Measurements from ENCODE around the gene MEGF6. TPM values are rescaled to one million over a fixed set of nuclear protein-coding genes. Genes with fewer than 3 reads are reported as not detected.

MEGF6 gene
- total RNA-seq, 1 donor from 2014 or later = 9.3 TPM

DNA sequence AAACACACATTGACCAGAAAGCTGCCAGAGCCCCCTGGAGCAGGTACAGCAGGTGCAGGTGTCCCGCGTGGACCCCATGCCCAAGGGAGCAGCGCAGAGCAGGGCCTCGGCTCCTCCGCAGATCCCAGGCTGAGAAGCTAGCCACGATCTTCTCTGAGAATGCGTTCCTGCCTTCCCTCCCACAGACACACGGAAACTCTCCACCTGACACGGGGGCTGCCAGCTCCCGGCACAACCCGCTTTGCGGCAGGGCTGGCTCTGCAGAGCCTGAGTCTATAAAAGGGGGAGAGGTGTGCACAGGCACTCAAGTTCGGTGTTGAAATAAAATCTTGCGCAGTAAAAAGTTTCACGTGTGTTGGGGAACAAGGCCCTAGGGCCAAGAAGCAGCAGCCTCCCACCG is 9.6 kb downstream of the MEGF6 start:
- DNase-seq (ENCODE audit: low spot score) = no peak
- intact Hi-C loops (cut with DNase I) = no loop called here

DNA sequence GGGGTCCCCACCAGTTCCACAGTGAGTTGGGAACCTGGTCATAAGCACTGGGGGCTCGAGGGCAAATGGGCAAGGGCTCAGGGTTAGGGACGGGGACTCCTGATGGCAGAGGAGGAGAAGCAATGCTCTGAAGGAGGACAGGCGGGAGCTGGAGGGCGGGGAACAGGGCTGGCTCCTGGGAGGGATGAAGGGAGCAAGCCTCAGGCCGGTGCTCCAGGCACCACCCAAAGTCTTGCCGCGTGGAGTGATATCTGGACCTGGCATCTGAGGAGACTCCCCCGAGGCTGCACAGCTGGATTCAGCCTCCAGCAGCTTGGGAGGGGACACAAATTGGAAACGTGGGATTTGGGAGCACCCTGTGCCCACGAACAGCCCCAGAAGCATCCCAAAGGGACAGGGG is 11.0 kb downstream of the MEGF6 start:
- intact Hi-C loops (cut with DNase I) = no loop called here
- DNase-seq (ENCODE audit: low spot score) = no peak

DNA sequence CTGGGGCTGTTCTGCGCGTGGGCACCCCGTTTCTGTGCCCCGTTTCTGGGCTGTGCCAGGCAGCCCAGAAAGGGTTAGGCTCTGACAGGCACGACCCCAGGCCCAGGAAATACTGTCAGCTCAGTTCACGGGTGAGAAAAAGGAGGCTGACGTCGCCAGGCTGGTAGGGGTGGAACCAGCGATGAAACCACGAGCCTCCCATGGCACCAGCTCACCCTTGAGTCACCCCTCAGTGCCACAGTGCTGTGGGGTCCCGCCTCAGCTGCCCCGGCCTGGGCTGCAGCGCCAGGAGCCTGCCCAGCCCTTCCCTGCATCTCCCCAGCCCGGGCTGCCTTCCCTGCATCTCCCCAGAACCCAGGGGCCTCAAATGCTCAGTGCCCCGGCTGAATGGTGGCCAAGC is 11.5 kb downstream of the MEGF6 start:
- DNase-seq (ENCODE audit: low spot score) = no peak
- intact Hi-C loops (cut with DNase I) = no loop called here

- no peak for DNase-seq (ENCODE audit: low spot score)
- intact Hi-C loops (cut with DNase I) = no loop called here
Measured at GRCh38 chr1:3599286-3599811, 12.0 kb downstream of the MEGF6 start.

GRCh38 chr1:3598522-3599285 is 12.6 kb downstream of the MEGF6 start:
- no peak for DNase-seq (ENCODE audit: low spot score)

DNA sequence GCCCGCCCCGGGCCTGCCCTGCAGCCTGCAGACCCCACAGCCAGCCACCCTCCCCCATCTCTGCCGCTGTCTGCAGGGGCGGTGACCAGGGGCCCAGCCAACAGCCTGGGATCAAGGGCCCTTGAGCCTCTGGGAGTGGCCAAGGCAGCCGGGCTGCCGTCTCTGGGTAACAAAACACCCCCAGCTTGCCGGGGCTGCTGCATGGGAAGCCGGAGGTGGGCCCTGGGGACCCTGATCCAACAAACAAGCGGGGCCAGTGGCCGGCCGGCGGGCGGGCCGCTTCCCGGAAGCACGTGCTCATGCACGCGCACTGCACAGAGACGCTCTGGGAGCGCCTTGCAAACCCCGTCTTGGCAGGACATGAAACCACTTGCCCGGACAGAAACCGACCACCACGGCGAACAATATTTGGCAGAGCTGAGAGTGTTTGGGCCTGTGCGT is 13.2 kb downstream of the MEGF6 start:
- no peak for DNase-seq (ENCODE audit: low spot score)
- intact Hi-C loops (cut with DNase I) = no loop called here

More at GRCh38 chr1:3598522-3599285, 12.6 kb downstream of the MEGF6 start:
- intact Hi-C loops (cut with DNase I) = no loop called here

GRCh38 chr1:3597599-3597964 is 13.7 kb downstream of the MEGF6 start:
- intact Hi-C loops (cut with DNase I) = no loop called here
- no peak for DNase-seq (ENCODE audit: low spot score)

GRCh38 chr1:3596663-3597598 is 14.4 kb downstream of the MEGF6 start:
- DNase-seq (ENCODE audit: low spot score) = no peak
- intact Hi-C loops (cut with DNase I) = no loop called here

- intact Hi-C loops (cut with DNase I) = no loop called here
Measured at GRCh38 chr1:3595949-3596348, 15.4 kb downstream of the MEGF6 start.

DNA sequence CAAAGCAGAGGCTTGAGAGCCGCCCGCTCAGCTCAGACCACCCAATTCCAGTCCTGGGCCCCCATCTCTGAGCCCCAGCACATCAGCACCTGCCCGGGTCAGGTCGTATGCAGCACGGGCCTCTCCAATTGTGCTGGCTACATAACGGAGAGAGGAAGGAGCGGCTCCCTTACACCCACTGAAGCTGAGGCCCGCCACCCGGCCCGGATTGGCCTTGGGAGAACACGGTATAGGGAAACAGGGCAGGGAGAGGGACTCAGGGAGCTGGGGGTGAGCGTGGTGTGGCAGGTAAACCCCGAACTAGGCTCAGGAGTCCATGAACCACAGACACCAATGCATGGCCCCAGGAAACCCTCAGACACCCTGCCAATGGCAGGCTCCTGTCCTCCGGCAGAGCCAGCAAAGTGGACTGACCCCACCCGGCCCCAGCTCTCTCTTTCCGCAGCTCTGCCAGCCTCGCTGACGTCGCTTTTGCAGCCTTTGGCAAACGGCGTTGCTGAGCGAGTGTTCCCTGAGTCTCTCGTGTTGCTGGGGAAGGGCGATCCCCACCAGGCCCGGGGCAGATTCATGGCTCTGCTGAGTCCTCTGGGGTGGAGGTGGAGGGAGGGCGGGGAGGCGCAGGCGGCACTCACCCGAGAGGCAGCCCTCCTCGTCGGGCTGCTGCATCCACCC is 16.5 kb downstream of the MEGF6 start:
- no peak for DNase-seq (ENCODE audit: low spot score)
- intact Hi-C loops (cut with DNase I) = no loop called here

More at GRCh38 chr1:3595949-3596348, 15.4 kb downstream of the MEGF6 start:
- no peak for DNase-seq (ENCODE audit: low spot score)

GRCh38 chr1:3593745-3594144 is 17.6 kb downstream of the MEGF6 start:
- no peak for DNase-seq (ENCODE audit: low spot score)
- intact Hi-C loops (cut with DNase I) = no loop called here

DNA sequence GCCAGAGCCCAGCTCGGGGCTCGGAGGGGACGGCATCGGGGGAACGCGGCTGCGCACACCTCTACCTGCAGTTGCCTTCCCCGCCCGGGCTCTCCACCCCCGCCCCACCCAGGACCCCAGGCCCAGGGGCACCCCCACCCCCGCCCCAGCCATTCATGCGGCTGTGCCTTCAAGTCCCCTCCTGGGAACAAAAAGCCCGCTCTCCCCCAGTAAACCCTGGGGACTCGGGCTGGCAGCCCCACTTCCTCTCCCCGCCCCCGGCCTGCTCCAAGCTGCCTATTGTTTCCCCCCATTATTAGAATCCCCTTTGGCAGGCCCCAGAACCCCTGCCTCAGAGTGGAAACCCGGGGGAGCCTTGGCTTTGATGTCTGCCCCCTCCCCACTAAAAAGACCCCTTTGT is 18.0 kb downstream of the MEGF6 start:
- intact Hi-C loops (cut with DNase I) = no loop called here
- no peak for DNase-seq (ENCODE audit: low spot score)

GRCh38 chr1:3590951-3591865 is 20.1 kb downstream of the MEGF6 start:
- intact Hi-C loops (cut with DNase I) = no loop called here
- no peak for DNase-seq (ENCODE audit: low spot score)

GRCh38 chr1:3590139-3590763 is 21.1 kb downstream of the MEGF6 start:
- intact Hi-C loops (cut with DNase I) = no loop called here
- DNase-seq (ENCODE audit: low spot score) = no peak

DNA sequence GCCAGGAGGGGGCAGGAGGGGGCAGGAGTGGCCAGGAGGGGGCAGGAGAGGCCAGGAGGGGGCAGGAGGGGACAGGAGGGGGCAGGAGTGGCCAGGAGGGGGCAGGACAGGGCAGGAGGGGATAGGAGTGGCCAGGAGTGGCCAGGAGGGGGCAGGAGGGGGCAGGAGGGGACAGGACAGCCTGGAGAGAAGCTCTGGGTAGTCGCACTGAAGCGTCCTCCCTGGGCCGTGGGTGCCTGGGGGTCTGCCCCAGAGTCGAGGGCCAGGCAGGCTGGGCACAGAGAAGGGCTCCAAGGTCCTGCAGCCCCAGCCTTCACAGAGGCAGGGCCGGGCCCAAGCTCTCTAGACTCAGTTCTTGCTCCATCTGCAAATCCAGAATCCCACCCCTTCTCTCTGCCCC is 22.9 kb downstream of the MEGF6 start:
- no peak for DNase-seq (ENCODE audit: low spot score)
- intact Hi-C loops (cut with DNase I) = no loop called here

GRCh38 chr1:3586986-3587759 is 24.1 kb downstream of the MEGF6 start:
- no peak for DNase-seq (ENCODE audit: low spot score)
- intact Hi-C loops (cut with DNase I) = no loop called here

- no peak for DNase-seq (ENCODE audit: low spot score)
- intact Hi-C loops (cut with DNase I) = no loop called here
Measured at GRCh38 chr1:3585940-3586568, 25.3 kb downstream of the MEGF6 start.

Measured in cardiac septum (tissue), 1 donor.